ENCODE results near the gene RET. TPM values are rescaled to one million over a fixed set of nuclear protein-coding genes. Genes with fewer than 3 reads are reported as not detected.

The RET gene
- total RNA-seq, 1 experiment from 2014 or later = not detected

DNA sequence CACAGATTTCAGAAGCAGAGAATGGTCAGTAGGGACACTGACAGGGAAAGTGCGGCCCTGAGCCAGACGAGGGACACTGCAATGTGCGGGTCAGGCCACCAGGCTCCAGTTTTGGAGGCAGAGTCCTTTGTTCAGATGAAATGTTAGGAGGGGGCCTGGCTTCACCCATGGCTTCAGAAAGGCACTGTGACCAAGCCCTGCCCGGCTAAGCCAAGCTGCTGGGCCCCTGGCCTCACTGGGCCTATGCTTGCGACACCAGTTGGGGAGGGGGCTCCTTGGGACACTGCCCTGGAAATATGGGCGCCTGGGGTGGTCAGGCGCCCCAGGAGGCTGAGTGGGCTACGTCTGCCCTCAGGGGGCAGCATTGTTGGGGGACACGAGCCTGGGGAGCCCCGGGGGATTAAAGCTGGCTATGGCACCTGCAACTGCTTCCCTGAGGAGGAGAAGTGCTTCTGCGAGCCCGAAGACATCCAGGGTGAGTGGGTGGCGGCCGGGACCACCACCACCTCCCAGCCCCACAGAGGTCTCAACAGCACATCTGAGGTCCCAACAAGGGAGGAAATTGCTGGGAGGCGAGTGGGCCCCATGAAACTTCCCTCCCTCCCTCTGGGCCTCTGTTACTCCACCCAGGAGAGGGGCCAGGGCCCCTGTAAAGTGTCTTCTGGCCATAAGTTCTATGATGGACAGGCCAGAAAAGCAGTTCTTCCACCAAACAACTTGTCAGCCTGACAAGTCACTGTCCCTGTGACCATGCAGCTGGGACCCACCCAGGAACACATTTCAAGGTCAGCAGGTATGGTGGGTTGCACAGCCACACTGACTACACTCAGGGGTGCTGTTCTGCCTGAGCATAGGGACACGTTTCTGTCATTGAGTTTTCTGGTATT, 36.6 kb downstream of the RET start:
- no peak for DNase-seq (ENCODE audit: unreplicated experiment)
- H3K4me3 Mint-ChIP-seq (ENCODE audit: unreplicated experiment) = no peak overlapping the region
- TF ChIP-seq, protein P1, sequence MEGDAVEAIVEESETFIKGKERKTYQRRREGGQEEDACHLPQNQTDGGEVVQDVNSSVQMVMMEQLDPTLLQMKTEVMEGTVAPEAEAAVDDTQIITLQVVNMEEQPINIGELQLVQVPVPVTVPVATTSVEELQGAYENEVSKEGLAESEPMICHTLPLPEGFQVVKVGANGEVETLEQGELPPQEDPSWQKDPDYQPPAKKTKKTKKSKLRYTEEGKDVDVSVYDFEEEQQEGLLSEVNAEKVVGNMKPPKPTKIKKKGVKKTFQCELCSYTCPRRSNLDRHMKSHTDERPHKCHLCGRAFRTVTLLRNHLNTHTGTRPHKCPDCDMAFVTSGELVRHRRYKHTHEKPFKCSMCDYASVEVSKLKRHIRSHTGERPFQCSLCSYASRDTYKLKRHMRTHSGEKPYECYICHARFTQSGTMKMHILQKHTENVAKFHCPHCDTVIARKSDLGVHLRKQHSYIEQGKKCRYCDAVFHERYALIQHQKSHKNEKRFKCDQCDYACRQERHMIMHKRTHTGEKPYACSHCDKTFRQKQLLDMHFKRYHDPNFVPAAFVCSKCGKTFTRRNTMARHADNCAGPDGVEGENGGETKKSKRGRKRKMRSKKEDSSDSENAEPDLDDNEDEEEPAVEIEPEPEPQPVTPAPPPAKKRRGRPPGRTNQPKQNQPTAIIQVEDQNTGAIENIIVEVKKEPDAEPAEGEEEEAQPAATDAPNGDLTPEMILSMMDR (IDR thresholded peaks at IDR 0.05; ENCODE audit: unreplicated experiment) = no peak
- H3K36me3 Mint-ChIP-seq (ENCODE audit: insufficient read depth, unreplicated experiment) = no peaks in the 10 kb centered on the region
- CTCF ChIA-PET = interaction anchor here (0.7 to 0.9 kb wide), 2 partner anchors 17 to 23 kb away, joined by 3 read pairs; no protein-coding TSS in a partner anchor
- intact Hi-C loops (cut with micrococcal nuclease) = no loop called here
- H3K4me1 Mint-ChIP-seq (ENCODE audit: insufficient read depth, unreplicated experiment) = no peaks in the 10 kb centered on the region
- POLR2A ChIA-PET = no interaction called here
- H3K9me3 Mint-ChIP-seq (ENCODE audit: unreplicated experiment) = no peaks in the 10 kb centered on the region
- H3K27me3 Mint-ChIP-seq (ENCODE audit: insufficient read depth, unreplicated experiment) = no peaks in the 10 kb centered on the region
- no TSS peak for BruUV-seq (replicated peaks)
- H3K27ac Mint-ChIP-seq (ENCODE audit: low read depth, unreplicated experiment) = no peak overlapping the region

DNA sequence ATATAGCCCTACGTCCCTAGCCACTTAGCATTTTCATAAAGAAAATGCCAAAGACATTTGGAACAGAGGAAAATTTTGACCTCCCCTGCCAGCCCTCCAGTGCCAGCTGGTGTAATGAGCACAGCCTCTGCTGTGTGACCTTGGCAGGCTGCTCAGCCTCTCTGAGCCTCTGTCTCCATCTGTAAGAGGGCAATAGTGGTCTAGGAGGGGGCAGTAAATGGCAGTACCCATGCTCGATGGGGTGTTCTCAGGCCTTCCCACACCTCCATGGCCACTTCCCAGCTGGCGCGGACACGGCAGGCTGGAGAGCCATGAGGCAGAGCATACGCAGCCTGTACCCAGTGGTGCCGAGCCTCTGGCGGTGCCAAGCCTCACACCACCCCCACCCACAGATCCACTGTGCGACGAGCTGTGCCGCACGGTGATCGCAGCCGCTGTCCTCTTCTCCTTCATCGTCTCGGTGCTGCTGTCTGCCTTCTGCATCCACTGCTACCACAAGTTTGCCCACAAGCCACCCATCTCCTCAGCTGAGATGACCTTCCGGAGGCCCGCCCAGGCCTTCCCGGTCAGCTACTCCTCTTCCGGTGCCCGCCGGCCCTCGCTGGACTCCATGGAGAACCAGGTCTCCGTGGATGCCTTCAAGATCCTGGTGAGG, 37.3 kb downstream of the RET start:
- H3K27me3 Mint-ChIP-seq (ENCODE audit: insufficient read depth, unreplicated experiment) = no peaks in the 10 kb centered on the region
- POLR2A ChIA-PET = no interaction called here
- TF ChIP-seq, protein P1 (IDR thresholded peaks at IDR 0.05; ENCODE audit: unreplicated experiment) = no peak
- H3K36me3 Mint-ChIP-seq (ENCODE audit: insufficient read depth, unreplicated experiment) = no peaks in the 10 kb centered on the region
- no TSS peak for BruUV-seq (replicated peaks)
- no peak for DNase-seq (ENCODE audit: unreplicated experiment)
- H3K27ac Mint-ChIP-seq (ENCODE audit: low read depth, unreplicated experiment) = no peak overlapping the region
- CTCF ChIA-PET = interaction anchor here (1.6 kb wide), 1 partner anchor 8 kb away, joined by 3 read pairs; no protein-coding TSS in a partner anchor
- H3K9me3 Mint-ChIP-seq (ENCODE audit: unreplicated experiment) = no peaks in the 10 kb centered on the region
- no peak overlapping the region for H3K4me3 Mint-ChIP-seq (ENCODE audit: unreplicated experiment)
- intact Hi-C loops (cut with micrococcal nuclease) = no loop called here
- no peaks in the 10 kb centered on the region for H3K4me1 Mint-ChIP-seq (ENCODE audit: insufficient read depth, unreplicated experiment)

DNA sequence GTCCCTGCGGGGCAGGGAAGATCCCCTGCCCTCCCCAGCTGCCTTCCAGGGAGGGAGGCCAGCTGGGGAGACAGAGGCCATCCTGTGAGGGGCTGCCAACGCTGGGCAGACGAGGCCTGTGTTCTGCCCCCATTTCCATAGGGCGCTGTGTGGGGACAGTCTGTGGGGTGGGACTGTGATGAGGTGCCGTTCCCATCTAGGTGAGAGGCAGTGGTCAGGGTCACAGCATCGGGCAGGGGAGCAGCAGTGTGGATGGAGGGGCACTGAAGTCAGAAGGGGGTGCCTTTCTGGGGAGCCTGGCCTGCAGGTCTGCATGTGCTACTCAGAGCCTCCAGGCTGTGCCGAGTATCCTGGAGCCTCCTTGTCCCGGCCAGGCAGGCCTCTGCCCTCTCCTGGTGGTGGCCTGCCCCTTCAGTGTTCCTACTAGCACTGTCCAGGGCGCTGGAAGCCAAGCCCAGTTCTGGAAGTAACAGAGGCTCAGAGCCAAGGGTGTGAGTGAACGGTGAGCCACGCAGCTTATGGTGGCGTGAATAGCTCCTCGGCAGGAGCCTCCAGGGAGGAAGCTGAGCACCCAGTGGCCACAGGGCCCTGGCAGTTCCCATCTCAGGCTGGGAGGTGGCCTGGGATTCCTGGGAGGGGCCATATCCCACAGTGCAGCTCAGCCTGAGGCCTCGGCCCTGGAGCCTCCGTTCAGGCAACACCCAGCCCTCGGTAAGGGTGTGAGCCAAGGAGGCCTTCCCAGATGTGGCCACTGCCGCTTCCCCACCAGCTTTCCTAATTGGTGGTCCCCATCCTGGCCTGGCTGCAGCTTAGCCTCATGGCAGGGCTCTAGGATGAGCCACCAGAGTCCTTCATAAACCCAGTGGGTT, 38.1 kb downstream of the RET start:
- intact Hi-C loops (cut with micrococcal nuclease) = no loop called here
- H3K27me3 Mint-ChIP-seq (ENCODE audit: insufficient read depth, unreplicated experiment) = no peaks in the 10 kb centered on the region
- no TSS peak for BruUV-seq (replicated peaks)
- TF ChIP-seq, protein P1 (IDR thresholded peaks at IDR 0.05; ENCODE audit: unreplicated experiment) = no peak
- no peak overlapping the region for H3K4me3 Mint-ChIP-seq (ENCODE audit: unreplicated experiment)
- no peaks in the 10 kb centered on the region for H3K4me1 Mint-ChIP-seq (ENCODE audit: insufficient read depth, unreplicated experiment)
- CTCF ChIA-PET = interaction anchor here (1.0 to 1.6 kb wide), 2 partner anchors 9 to 59 kb away, joined by 3 read pairs; no protein-coding TSS in a partner anchor
- POLR2A ChIA-PET = no interaction called here
- no peaks in the 10 kb centered on the region for H3K9me3 Mint-ChIP-seq (ENCODE audit: unreplicated experiment)
- no peak overlapping the region for H3K27ac Mint-ChIP-seq (ENCODE audit: low read depth, unreplicated experiment)
- H3K36me3 Mint-ChIP-seq (ENCODE audit: insufficient read depth, unreplicated experiment) = no peaks in the 10 kb centered on the region
- no peak for DNase-seq (ENCODE audit: unreplicated experiment)
